ENCODE measurements around the gene SRD5A3.

SRD5A3 gene

GRCh38 chr4:55345980-55346850 is at the start of gene SRD5A3:
TSS of gene SRD5A3 (plus strand) at chr4:55346242. CDS start at chr4:55346337, 95 bp downstream.
- peak; percentile 24 for DNase-seq

GRCh38 chr4:55297346-55297745 is 48.7 kb upstream of the SRD5A3 start:
- DNase-seq, result no peak

- DNase-seq, result no peak
These were observed 42.3 kb upstream of the SRD5A3 start for GRCh38 chr4:55303760-55304165.

GRCh38 chr4:55304303-55304702 is 41.7 kb upstream of the SRD5A3 start:
- DNase-seq, result no peak

- DNase-seq, result no peak
These were observed 38.0 kb upstream of the SRD5A3 start for GRCh38 chr4:55308071-55308470.

- no peak for DNase-seq
These were observed 34.1 kb upstream of the SRD5A3 start for GRCh38 chr4:55311792-55312488.

GRCh38 chr4:55312489-55313101 is 33.4 kb upstream of the SRD5A3 start:
- DNase-seq, result no peak

- DNase-seq, result no peak
These were observed 31.8 kb upstream of the SRD5A3 start for GRCh38 chr4:55314141-55314820.

- DNase-seq, result no peak
These were observed 27.6 kb upstream of the SRD5A3 start for GRCh38 chr4:55318175-55319129.

- peak; percentile 59 for DNase-seq
These were observed 24.3 kb upstream of the SRD5A3 start for GRCh38 chr4:55321707-55322264.

- no peak for DNase-seq
These were observed 22.7 kb upstream of the SRD5A3 start for GRCh38 chr4:55323375-55323774.

GRCh38 chr4:55326629-55327028 is 19.4 kb upstream of the SRD5A3 start:
- no peak for DNase-seq

GRCh38 chr4:55329012-55329411 is 17.0 kb upstream of the SRD5A3 start:
- no peak for DNase-seq

GRCh38 chr4:55330241-55330640 is 15.8 kb upstream of the SRD5A3 start:
- no peak for DNase-seq

- DNase-seq, result no peak
These were observed 9.7 kb upstream of the SRD5A3 start for GRCh38 chr4:55336138-55337034.

GRCh38 chr4:55337944-55338343 is 8.1 kb upstream of the SRD5A3 start:
- DNase-seq, result no peak

- no peak for DNase-seq
These were observed 7.6 kb upstream of the SRD5A3 start for GRCh38 chr4:55338486-55338885.

- DNase-seq, result no peak
These were observed 5.8 kb upstream of the SRD5A3 start for GRCh38 chr4:55340266-55340665.

- no peak for DNase-seq
These were observed 2.2 kb upstream of the SRD5A3 start for GRCh38 chr4:55343887-55344286.

- no peak for DNase-seq
These were observed 988 bp upstream of the SRD5A3 start for GRCh38 chr4:55345054-55345453.

- DNase-seq, result no peak
These were observed 811 bp downstream of the SRD5A3 start for GRCh38 chr4:55346851-55347255.
